Effector CD8-positive, alpha-beta T cell (primary cell): ENCODE data around the gene PMEL.
"Not testable (repeated sequence)": the region's sequence is repeated elsewhere in the genome, so short reads cannot be mapped to it uniquely, and the experiment has no call there.

Experiments used
- DNase-seq: peaks from one replicate; lab custom pipeline; 2025; lab: John Stamatoyannopoulos, UW

PMEL gene

GRCh38 chr12:55983232-55983842, 17.5 kb upstream of the PMEL start:
- DNase-seq: no peak

GRCh38 chr12:55982319-55982936, 16.6 kb upstream of the PMEL start:
- DNase-seq: no peak

- not testable (repeated sequence) for DNase-seq
Observed at GRCh38 chr12:55981882-55982281, 16.0 kb upstream of the PMEL start.

- DNase-seq: no peak
Observed at GRCh38 chr12:55979069-55979468, 13.2 kb upstream of the PMEL start.

- no peak for DNase-seq
Observed at GRCh38 chr12:55978393-55978792, 12.6 kb upstream of the PMEL start.

- DNase-seq: peak; percentile 38
Observed at GRCh38 chr12:55974308-55974730, 8.5 kb upstream of the PMEL start.

- peak; percentile 97 for DNase-seq
Observed at GRCh38 chr12:55973599-55974307, 7.9 kb upstream of the PMEL start, which contains the start of gene RAB5B. Gene RAB5B, plus strand, starts transcription at chr12:55974078. Its CDS starts 12,883 bp downstream, at chr12:55986961.

- no peak for DNase-seq
Observed at GRCh38 chr12:55972911-55973598, 7.2 kb upstream of the PMEL start.

GRCh38 chr12:55972456-55972855, 6.6 kb upstream of the PMEL start:
- DNase-seq: no peak

GRCh38 chr12:55972042-55972441, 6.2 kb upstream of the PMEL start:
- DNase-seq: no peak

- DNase-seq: no peak
Observed at GRCh38 chr12:55970775-55971174, 4.9 kb upstream of the PMEL start.

- DNase-seq: no peak
Observed at GRCh38 chr12:55969356-55969755, 3.5 kb upstream of the PMEL start.

- peak; percentile 89 for DNase-seq
Observed at GRCh38 chr12:55966408-55967281, 803 bp upstream of the PMEL start, which contains the start of gene CDK2. Gene CDK2, plus strand, starts transcription at chr12:55966830. Its CDS starts 179 bp downstream, at chr12:55967009.

- DNase-seq: no peak
Observed at GRCh38 chr12:55965240-55965639, 602 bp downstream of the PMEL start.

- DNase-seq: no peak
Observed at GRCh38 chr12:55963760-55964159, 2.1 kb downstream of the PMEL start.

- no peak for DNase-seq
Observed at GRCh38 chr12:55957106-55957859, 8.6 kb downstream of the PMEL start.

- peak; percentile 19 for DNase-seq
Observed at GRCh38 chr12:55955800-55956508, 9.9 kb downstream of the PMEL start.

- no peak for DNase-seq
Observed at GRCh38 chr12:55955344-55955743, 10.5 kb downstream of the PMEL start.

GRCh38 chr12:55946553-55946952, 19.3 kb downstream of the PMEL start:
- no peak for DNase-seq

GRCh38 chr12:55942577-55943136, 23.2 kb downstream of the PMEL start:
- DNase-seq: no peak
